Heart left ventricle (tissue), 16 donors: ENCODE results near the gene MYO6. TPM values are rescaled to one million over a fixed set of nuclear protein-coding genes. Genes with fewer than 3 reads are reported as not detected.

Experiments used
- ATAC-seq, 4 donors: fragments of 200-7000 bp; cut with Tn5 transposase; one replicate each; pipeline ENCODE4 v1.9.1; 2020 to 2022; ENCODE audit warnings: moderate library complexity in 4 of 4, mild to moderate bottlenecking in 3 of 4, moderate number of reproducible peaks in 1 of 4
- DNase-seq, 5 donors: peaks; one replicate each; pipeline ENCODE4 v3.0.0-alpha.2; 2020
- H3K27ac ChIP-seq, 12 donors: fragments of 200-600 bp; sonication (generic) in 4 of 12; one replicate each; pipeline versions ENCODE4 v1.5.0 to v1.8.0; 2016 to 2022; ENCODE audit warnings: mild to moderate bottlenecking in 2 of 12
- H3K27me3 ChIP-seq, 9 donors: fragments of 200-600 bp; sonication (generic) in 2 of 9; one replicate each; pipeline versions ENCODE4 v1.5.1 to v1.8.0; 2016 to 2022; ENCODE audit warnings: mild to moderate bottlenecking in 3 of 9
- H3K36me3 ChIP-seq, 9 donors: fragments of 200-600 bp; sonication (generic) in 2 of 9; one replicate each; pipeline versions ENCODE4 v1.5.0 to v1.8.0; 2018 to 2022; ENCODE audit warnings: mild to moderate bottlenecking in 2 of 9
- H3K4me1 ChIP-seq, 12 donors: fragments of 200-600 bp; sonication (generic) in 4 of 12; one replicate each; pipeline versions ENCODE4 v1.5.0 to v1.8.0; 2016 to 2022; ENCODE audit warnings: mild to moderate bottlenecking in 3 of 12
- H3K4me3 ChIP-seq, 12 donors: fragments of 200-600 bp; sonication (generic) in 4 of 12; one replicate each; pipeline versions ENCODE4 v1.5.0 to v1.8.0; 2017 to 2022; ENCODE audit warnings: mild to moderate bottlenecking in 9 of 12, moderate library complexity in 4 of 12
- H3K9me3 ChIP-seq, 12 donors: fragments of 200-600 bp; sonication (generic) in 4 of 12; one replicate each; pipeline versions ENCODE4 v1.5.0 to v1.8.0; 2016 to 2022; ENCODE audit warnings: mild to moderate bottlenecking in 1 of 12
- POLR2A ChIP-seq, 2 donors: fragments of 450-650 bp; IDR thresholded peaks; one replicate each; pipeline ENCODE4 v1.6.1; 2017; ENCODE audit warnings: antibody characterized with exemption in 2 of 2, mild to moderate bottlenecking in 2 of 2, moderate library complexity in 2 of 2
- WGBS, 4 donors: extraction: QIAGEN DNeasy Blood & Tissue Kit in 2 of 4; methylation state at CpG; one replicate each; pipeline versions ENCODE4 v1.1.5 to v1.1.7; 2013 to 2018; 5-methylcytosine and 5-hydroxymethylcytosine counted together
- intact Hi-C, 10 donors: fragments of 100-400 bp; cut with DNase I; formaldehyde crosslinking; loops; one replicate each; pipeline versions ENCODE4 v1.11.1 to v1.14.2; 2022
- polyA plus RNA-seq, 2 donors: library from polyadenylated mRNA; stranded (reverse); fragments of 200-250 nt; gene quantifications; one replicate each; pipeline ENCODE4 v1.2.3, GENCODE V29; 2013
- total RNA-seq, 9 donors: library from RNA; depleted of rRNA in 2 of 9; stranded (reverse); fragments of >200 nt in 2 of 9; fragmentation: NEBNext Ultra II Directional in 3 of 9; extraction: Animal tissue kit (Norgen Biotek cat#: 25700) in 3 of 9; gene quantifications; one replicate each; pipeline versions ENCODE4 v1.1.0 to v1.2.4, GENCODE V29; 2016 to 2023
- TF ChIP-seq, protein P1 (sequence below), 12 donors: fragments of 200-600 bp; sonication (generic) in 4 of 12; IDR thresholded peaks; one replicate each; pipeline versions ENCODE4 v1.5.0 to v1.8.0; 2018 to 2022; ENCODE audit warnings: antibody characterized with exemption in 12 of 12, mild to moderate bottlenecking in 5 of 12
- donor health status: ischemic (EF 13 %, LVEDD 7.1; RV severe dilation, severe dysfunction).
- donor health status: healthy with polysubstance abuse.
- donor health status: DM: no; HTN: yes; CAD: no.
- donor health status: DM: no; HTN: no; CAD: no.
- donor health status: ischemic (EF 25% LVEDD 6.9; RV normal size, moderate dysfunction).
- donor health status: ischemic (EF 25% LVEDD 5.7; RV mildly dilated, moderate dysfunction).
- donor health status: healthy.
- donor health status: DM: yes; HTN: yes; CAD: no.
- donor health status: ischemic (EF 35%, LVEDD 5.7; RV mildly dilated, moderate dysfunction).
- donor health status: nonischemic (EF 11% LVEDD 7.7; RV severe dilation, severe dysfunction).
- donor health status: DM: yes; HTN: yes; CAD: no.
- donor health status: PGD.
- donor health status: ischemic (EF 29% LVEDD 5.4; RV normal size, mild dysfunction).
- donor health status: nonischemic (EF 23%, LVEDD 6.1; RV moderate dilation, normal function).

MYO6 gene
- total and polyA plus RNA-seq, 11 donors, result 3.1 to 9.5 (median 5.8) TPM

- intact Hi-C loops, result no loop called here
- no peaks in the 10 kb centered on the region for H3K9me3 ChIP-seq
- DNase-seq, result no peak
- no peak overlapping the region for H3K27ac ChIP-seq
- no peak for ATAC-seq
- peaks cover 0 to 8% (median 0%) of the 10 kb centered on the region in 12 donors for H3K4me1 ChIP-seq
- WGBS, 4 donors, result 90 to 100% (median 97%) methylated on average over 1 of the region's 1 CpG
- no peaks in the 10 kb centered on the region for H3K27me3 ChIP-seq
- peaks cover 0 to 3% (median 0%) of the 10 kb centered on the region in 9 donors for H3K36me3 ChIP-seq
- no peak for TF ChIP-seq POLR2A (IDR thresholded peaks at IDR 0.05)
- TF ChIP-seq, protein P1, sequence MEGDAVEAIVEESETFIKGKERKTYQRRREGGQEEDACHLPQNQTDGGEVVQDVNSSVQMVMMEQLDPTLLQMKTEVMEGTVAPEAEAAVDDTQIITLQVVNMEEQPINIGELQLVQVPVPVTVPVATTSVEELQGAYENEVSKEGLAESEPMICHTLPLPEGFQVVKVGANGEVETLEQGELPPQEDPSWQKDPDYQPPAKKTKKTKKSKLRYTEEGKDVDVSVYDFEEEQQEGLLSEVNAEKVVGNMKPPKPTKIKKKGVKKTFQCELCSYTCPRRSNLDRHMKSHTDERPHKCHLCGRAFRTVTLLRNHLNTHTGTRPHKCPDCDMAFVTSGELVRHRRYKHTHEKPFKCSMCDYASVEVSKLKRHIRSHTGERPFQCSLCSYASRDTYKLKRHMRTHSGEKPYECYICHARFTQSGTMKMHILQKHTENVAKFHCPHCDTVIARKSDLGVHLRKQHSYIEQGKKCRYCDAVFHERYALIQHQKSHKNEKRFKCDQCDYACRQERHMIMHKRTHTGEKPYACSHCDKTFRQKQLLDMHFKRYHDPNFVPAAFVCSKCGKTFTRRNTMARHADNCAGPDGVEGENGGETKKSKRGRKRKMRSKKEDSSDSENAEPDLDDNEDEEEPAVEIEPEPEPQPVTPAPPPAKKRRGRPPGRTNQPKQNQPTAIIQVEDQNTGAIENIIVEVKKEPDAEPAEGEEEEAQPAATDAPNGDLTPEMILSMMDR (IDR thresholded peaks at IDR 0.05), result no peak
- H3K4me3 ChIP-seq, result no peak overlapping the region
These were observed 63.5 kb downstream of the MYO6 start for GRCh38 chr6:75812560-75812959.

DNA sequence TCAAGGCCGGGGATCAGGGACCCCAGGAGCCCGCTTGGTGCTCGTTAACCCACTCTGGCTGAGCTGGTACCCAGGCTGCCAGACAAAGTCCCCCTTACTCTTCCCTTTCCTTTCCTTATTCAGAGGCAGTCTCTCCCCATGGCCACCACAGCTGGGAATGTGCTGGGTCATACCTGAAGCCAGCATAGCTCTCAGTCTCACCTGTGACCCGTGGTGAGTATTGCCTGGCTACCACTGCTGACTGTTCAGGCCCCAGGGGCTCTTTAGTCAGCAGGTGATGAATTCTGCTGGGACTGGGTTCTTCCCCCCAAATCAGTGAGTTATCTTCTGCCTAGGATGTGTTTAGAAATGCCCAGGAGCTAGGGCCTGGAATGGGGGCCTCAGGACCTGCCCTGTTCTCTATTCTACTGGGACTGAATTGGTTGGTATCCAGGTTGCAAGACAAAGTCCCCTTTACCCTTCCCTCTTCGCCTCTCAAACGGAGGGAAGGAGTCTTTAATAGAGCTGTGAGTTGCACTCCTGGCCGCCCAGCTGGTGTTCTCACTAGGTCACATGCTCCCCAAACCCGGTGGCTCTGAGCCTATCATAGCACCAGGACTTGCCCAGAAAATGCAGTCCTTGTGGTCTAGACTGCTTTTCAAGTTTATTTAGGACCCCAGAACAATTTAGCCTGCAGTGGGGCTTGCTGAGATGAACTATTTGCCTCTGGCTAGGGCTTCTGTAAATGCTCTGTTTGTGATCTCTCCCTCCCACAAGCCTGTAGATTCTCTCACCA lies 64.6 kb downstream of the MYO6 start:
- intact Hi-C loops, result no loop called here
- Histone ChIP-seq H3K9me3 (no peaks in the 10 kb centered on the region), H3K27ac (no peak overlapping the region), H3K36me3 (peaks cover 0 to 14% (median 0%) of the 10 kb centered on the region in 9 donors), H3K4me3 (no peak overlapping the region), H3K4me1 (peaks cover 0 to 8% (median 0%) of the 10 kb centered on the region in 12 donors), H3K27me3 (no peaks in the 10 kb centered on the region)
- ATAC-seq, result no peak
- TF ChIP-seq, protein P1 (IDR thresholded peaks at IDR 0.05), result no peak
- TF ChIP-seq POLR2A (IDR thresholded peaks at IDR 0.05), result no peak
- no peak for DNase-seq
- WGBS, 4 donors, result 78 to 91% (median 84%) methylated on average over 6 to 8 of the region's 8 CpGs

GRCh38 chr6:75815756-75816155 lies 66.7 kb downstream of the MYO6 start:
- Histone ChIP-seq H3K27me3 (no peaks in the 10 kb centered on the region), H3K9me3 (no peaks in the 10 kb centered on the region), H3K27ac (no peak overlapping the region), H3K4me3 (no peak overlapping the region), H3K36me3 (peaks cover 0 to 19% (median 0%) of the 10 kb centered on the region in 9 donors), H3K4me1 (peaks cover 0 to 8% (median 0%) of the 10 kb centered on the region in 12 donors)
- intact Hi-C loops, result no loop called here
- DNase-seq, result no peak
- no peak for ATAC-seq
- 93 to 95% (median 94%) methylated on average over 1 of the region's 1 CpG for WGBS, 4 donors
- TF ChIP-seq, protein P1 (IDR thresholded peaks at IDR 0.05), result no peak
- no peak for TF ChIP-seq POLR2A (IDR thresholded peaks at IDR 0.05)

DNA sequence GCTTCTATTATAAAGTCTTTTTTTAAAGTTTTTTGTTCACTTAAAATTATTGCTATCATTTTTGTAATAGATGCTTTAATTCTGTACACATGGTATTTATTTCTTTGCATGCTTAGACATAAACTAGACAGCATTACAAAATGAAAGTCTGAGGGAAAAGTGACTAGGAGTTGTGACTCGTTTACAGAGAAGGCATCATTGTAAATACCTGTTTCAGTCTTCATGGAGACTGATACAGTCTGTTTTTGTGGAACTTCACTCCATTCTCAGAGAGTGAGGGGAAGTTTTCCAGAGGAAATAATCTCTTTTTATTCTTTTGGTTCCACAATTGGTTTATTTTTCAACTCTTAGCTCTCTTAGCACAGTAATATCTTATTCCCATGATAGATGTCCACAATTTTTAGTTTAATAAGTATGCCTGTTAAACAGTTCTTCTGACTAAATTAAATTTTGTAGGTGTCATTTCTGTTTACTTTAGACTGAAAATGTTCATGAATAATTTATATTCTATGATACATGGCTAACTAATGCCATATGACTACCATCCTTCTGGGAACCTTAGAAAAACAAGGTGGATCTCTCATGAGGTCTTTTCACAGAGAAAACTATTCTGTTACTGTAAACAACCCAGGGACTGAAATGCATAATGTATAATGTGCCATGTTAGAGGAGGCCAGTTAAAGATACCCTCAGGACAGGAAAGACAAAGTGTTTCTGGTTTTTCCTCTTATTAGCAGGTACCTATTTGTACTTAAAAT lies 69.2 kb downstream of the MYO6 start:
- ATAC-seq (no peak), DNase-seq (no peak)
- TF ChIP-seq POLR2A (IDR thresholded peaks at IDR 0.05), result no peak
- TF ChIP-seq, protein P1 (IDR thresholded peaks at IDR 0.05), result no peak
- no peaks in the 10 kb centered on the region for H3K9me3 ChIP-seq
- no peak overlapping the region for H3K4me3 ChIP-seq
- intact Hi-C loops, result no loop called here
- peaks cover 0 to 8% (median 0%) of the 10 kb centered on the region in 12 donors for H3K4me1 ChIP-seq
- H3K27me3 ChIP-seq, result no peaks in the 10 kb centered on the region
- H3K27ac ChIP-seq, result no peak overlapping the region
- H3K36me3 ChIP-seq, result peaks cover 0 to 19% (median 0%) of the 10 kb centered on the region in 9 donors
- 87 to 90% (median 89%) methylated on average over 1 of the region's 1 CpG for WGBS, 4 donors
